NCI-H1417 treated with DMSO at 0.1 percent for 48 hours (cell line): ENCODE measurements around the gene BSG.

ENCODE experiments used
- DNase-seq: peaks from one replicate; lab custom pipeline; 2025; lab: John Stamatoyannopoulos, UW

BSG gene

DNA sequence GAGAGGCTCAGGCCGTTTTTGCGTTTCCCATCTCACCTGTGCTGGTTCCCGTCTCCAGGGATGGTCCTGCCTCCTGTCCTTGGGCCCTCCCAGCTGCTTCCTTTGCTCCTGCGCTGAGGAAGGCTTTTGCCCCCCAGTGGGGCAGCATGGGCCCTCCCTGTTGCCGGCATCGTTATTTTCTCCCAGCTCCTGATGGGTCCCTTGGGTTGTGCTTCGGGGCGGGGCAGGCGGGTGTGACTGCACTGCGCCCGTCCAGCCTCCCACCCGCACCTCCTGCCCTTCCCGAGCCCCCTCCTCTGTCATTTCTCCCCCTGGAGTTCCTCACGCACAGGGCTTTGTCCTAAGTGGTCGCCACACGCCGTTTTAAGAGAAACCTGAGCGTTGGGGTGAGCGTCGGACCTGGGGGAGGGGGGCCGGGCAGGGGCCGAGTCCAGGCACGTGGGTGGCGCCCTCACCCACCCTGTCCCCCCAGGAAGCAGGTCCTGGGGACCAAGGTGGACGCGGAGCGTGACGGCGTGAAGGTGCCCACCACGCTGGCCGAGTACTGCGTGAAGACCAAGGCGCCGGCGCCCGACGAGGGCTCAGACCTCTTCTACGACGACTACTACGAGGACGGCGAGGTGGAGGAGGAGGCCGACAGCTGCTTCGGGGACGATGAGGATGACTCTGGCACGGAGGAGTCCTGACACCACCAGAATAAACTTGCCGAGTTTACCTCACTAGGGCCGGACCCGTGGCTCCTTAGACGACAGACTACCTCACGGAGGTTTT lies 31.3 kb upstream of the BSG start:
- no peak for DNase-seq

GRCh38 chr19:541699-542098 lies 30.7 kb upstream of the BSG start:
- DNase-seq: no peak

DNA sequence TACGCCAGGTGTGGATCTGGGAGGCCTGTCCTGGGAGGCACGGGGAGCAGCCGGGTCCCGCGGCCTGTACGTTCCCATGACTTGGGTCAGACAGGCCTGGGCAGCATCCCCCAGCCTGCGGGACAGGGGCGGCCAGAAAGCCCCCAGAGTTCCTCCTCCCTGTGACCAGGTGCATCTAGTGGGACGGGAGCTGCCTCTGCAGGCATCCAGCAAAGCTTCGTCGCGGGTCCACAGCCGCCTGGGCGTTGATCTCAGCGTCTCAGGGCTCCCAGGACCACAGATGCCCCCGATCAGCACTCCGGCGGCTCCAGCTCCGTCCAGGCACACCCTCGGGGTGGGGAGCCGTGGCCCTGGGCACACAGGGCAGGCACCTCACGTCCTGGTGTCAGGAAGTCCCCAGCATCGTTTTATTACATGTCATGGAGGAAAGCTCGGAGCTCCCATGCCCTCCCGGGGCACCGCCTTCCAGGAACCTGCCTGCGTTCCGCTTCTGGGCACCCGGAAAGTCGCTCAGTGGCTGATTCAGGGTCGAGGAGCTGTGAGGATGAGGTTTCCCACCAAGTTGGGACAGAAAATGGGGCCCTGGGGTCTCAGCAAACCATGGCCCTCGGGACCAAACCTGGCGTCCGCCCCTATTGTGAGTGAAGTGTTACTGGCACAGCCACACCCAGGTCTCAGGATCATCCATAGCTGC lies 30.1 kb upstream of the BSG start:
- DNase-seq: no peak

- DNase-seq: no peak
These were observed 28.3 kb upstream of the BSG start, which contains the start of gene GZMM for GRCh38 chr19:543910-544608. Gene GZMM, plus strand, starts transcription at chr19:544053. Its CDS starts 19 bp downstream, at chr19:544072.

DNA sequence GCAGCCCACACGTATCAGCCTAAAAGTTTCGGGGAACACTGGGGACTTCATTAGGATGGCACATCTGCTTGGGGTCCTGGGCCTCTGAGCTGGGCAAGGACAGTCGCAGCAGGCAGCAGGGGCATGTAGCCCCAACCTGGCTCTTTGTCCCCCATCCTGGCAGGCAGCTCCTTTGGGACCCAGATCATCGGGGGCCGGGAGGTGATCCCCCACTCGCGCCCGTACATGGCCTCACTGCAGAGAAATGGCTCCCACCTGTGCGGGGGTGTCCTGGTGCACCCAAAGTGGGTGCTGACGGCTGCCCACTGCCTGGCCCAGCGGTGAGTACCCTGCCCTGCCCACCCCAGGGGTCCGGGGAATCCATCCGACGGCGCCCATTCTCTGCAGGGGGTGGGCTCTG lies 25.3 kb upstream of the BSG start:
- DNase-seq: no peak

DNA sequence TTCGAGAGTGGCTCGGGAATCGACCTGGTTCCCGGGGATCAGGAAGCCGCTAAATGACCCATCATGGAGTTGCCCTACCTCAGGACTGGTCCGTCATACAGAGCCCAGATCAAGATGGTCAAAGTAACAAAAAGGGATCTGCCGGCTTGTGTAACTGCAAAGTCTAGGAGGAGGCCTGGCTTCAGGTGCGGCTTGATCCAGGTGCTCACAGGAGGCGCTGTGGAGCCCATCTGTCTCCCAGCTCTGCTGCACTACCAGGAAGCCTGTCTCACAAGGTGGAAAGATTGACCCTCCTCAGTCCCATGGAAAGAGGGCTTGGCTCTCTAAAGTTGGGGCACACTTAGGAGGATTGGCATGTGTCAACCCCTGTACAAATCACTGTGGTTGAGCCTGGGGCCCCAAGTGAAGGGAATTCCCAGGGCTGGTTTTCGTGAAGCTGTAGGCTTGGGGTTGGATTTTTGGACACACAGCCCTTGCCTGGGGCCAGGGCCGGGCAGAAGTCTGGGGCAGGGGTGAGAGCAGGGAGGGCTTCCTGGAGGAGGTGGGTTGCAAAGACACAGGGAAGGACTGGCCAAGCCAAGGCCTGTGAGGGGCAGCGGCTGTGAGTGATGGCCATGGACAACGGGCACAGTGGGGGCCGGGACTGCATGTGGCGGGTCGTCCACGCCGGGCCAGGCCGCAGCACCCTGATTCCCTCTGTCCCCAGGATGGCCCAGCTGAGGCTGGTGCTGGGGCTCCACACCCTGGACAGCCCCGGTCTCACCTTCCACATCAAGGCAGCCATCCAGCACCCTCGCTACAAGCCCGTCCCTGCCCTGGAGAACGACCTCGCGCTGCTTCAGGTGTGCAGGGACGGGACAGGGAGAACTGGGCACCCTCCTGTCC lies 24.3 kb upstream of the BSG start:
- DNase-seq: no peak

DNA sequence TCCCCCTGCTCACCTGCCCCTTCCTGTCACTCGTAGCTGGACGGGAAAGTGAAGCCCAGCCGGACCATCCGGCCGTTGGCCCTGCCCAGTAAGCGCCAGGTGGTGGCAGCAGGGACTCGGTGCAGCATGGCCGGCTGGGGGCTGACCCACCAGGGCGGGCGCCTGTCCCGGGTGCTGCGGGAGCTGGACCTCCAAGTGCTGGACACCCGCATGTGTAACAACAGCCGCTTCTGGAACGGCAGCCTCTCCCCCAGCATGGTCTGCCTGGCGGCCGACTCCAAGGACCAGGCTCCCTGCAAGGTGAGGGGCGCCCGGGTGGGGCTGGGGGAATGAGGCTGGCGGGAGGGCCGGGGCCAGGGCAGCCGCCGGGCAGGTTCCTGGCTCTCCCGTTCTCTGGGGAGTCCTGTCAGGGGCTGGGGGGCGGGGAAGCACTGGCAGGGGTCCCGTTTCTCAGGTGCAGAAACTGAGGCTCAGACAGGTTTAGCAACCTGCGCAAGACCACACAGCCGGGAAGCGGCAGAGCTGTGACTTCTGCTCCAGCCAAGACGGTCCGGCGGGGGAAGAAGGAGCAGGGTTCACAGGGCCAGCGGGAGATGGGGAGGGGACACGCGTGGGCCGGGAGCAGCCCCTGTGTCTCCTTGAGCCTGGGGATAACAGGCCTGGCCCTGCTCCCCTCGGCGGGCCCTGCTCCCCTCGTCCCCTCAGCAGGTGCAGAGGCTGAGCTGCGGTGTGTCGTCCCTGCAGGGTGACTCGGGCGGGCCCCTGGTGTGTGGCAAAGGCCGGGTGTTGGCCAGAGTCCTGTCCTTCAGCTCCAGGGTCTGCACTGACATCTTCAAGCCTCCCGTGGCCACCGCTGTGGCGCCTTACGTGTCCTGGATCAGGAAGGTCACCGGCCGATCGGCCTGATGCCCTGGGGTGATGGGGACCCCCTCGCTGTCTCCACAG lies 23.2 kb upstream of the BSG start:
- DNase-seq: no peak

- DNase-seq: no peak
These were observed 17.6 kb upstream of the BSG start for GRCh38 chr19:554817-555216.

DNA sequence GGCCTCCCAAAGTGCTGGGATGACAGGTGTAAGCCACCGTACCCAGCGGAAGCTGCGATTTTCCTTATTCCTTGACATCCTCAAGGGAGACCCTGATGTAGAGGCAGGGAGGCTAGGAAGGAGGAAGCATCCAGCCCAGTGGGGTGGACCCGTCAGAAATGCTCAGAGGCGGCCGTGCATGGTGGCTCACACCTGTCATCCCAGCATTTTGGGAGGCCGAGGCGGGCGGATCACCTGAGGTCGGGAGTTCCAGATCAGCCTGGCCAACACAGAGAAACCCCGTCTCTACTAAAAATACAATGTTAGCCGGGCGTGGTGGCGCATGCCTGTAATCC lies 17.0 kb upstream of the BSG start:
- DNase-seq: no peak

- DNase-seq: no peak
These were observed 15.6 kb upstream of the BSG start for GRCh38 chr19:556611-557382.

DNA sequence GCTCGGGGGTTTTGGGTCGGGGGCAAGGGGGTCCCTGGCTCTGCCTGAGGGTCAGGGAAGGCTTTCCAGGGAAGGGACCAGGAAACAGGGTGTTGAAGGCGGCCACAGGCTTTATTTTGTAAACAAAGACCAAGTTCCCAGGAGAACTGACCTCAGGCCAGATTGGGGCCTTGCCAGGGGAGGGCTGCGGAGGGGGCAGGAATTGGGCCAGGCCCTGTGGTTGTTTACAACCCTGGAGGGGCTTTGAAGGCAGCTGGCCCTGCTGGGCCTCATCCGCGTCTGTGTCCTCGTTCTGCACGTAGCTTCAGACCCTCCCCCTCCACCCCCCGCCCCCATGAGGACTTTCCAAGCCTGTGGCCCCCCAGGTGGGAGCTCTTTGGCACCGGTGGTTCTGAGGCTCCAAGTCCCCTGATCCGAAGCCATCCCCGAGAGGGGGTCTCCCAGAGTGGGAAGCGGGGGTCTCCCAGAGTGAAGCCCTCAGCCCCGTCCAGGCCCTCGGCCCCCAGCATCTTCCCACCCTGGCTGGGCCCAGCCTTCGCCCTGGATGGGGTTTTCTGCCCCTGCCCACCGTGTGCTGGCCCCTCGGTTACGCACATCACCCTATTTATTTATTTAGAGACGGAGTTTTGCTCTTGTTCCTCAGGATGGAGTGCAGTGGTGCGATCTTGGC lies 13.5 kb upstream of the BSG start:
- no peak for DNase-seq

GRCh38 chr19:560121-560520 lies 12.3 kb upstream of the BSG start:
- DNase-seq: no peak

DNA sequence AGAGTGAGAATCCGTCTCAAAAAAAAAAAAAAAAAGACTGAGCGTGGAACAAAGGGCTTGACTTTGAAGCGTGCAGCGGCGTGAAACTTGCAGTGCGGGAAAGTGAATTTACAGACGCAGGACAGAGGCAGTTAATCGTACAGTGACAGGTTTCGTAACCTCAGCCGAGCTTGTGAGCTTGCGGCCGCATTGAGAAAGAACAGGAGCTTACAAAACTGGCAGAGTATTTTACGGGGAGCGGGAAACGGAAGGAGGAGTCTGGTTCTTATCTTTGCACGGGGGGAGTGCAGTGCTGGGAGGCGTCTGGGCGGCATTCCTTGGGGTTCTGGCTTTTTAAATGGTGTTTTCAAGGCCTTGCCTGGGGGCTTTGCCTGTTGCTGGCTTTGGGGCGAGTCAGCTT lies 6.0 kb upstream of the BSG start:
- no peak for DNase-seq

DNA sequence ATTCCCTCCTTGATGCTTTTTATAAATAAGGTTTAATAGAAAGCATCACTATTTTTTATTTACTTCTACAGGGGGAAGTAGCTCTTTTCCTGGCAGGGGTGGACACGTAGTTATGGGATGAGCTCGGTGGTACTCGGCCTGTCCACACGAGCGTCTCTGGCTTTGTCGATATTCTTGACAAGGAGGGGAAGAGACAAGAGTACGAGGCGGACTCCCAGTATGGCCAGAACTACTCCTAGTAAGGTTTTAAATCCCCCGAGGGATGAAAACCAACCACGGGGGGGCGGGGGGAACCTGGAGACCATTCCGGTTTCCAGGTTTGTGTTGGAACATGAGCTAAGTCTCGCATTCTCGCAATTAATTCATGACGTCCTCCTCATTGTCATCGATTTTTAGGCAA lies 5.6 kb upstream of the BSG start:
- no peak for DNase-seq

- DNase-seq: no peak
These were observed 5.0 kb upstream of the BSG start for GRCh38 chr19:567296-567900.

GRCh38 chr19:570251-570686 lies 2.1 kb upstream of the BSG start:
- no peak for DNase-seq

DNA sequence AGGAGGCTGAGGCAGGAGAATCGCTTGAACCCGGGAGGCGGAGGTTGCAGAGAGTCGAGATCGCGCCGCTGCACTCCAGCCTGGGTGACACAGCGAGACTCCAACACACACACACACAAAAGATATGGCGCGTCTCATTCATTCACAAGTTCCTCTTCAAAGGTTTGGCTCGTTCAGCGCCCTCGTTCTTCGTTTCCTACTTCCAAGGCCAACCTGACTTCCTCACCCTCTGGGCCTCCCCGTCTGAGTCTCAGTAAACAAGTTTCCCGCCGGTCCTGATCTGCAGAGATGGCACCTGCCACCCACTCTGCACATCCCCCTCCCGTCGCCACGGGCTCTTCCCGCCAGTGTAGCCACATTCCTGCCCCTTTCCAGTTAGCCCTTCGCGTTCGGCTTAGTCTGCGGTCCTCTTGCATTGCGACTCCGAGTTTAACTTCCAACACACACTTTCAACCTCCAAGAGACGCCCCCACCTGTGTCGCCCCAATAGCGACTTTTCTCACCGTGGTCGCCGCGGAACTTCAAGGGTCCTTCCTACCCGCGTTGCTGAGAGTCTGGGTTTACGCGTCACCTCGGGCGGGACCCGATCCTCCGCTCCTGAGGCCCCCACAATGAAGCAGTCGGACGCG lies 1.3 kb upstream of the BSG start:
- DNase-seq: peak; percentile 78

DNA sequence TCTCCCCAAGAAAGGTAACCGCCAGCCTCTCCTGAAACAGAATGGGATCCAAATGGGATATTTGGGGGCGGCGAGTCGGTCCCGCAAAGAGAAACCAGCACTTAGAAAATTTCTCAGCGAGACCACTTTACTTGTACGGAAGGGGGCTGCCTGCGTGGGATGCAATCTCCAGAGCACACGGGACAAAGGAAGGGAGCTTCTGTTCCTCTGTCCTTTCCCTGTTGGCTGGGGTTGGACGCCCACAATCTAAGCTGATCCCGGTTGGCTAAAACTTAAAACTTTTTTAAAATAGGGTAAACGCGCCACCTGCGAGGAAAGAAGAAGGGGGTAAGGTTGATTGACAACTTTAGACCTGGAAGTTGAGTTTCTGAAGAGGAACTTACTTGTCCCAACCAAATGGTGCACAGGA lies 826 bp upstream of the BSG start:
- DNase-seq: no peak
